Choroid plexus epithelial cell (primary cell): ENCODE measurements around the gene ALG8.

Source experiments
- DNase-seq: peaks from one replicate; pipeline ENCODE4 v3.0.0-alpha.2; 2010; ENCODE audit warnings: low read depth
- H3K4me3 ChIP-seq: 2 replicates; pipeline ENCODE4 v1.5.1; 2011; ENCODE audit warnings: low read depth, mild to moderate bottlenecking, control low read depth, low read length, moderate library complexity
- TF ChIP-seq, protein P1 (sequence below): conservative IDR thresholded peaks from 2 replicates; pipeline ENCODE4 v1.5.1; 2011; ENCODE audit warnings: low read depth, mild to moderate bottlenecking, control low read depth, inconsistent platforms, low read length, moderate library complexity

Gene ALG8

DNA sequence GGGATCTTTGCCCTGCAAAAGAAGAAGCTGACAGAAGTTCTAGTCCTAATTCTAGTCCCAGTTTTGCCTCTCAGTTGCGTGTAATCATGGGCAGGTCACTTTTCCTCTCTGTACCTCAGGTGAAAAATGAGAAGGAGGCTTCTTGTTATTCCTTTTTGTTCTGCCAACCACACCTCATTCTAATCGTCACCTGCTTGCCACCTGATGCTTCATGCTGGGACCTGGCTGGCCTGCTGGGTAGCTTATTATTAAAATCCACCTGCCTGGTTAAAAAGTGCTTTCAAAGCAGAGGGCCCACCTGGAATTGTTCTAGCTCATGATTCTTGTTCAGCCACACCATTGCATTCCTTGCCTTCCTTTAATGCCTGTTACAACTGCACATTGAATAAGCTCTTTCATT lies 8.4 kb upstream of the ALG8 start:
- TF ChIP-seq, protein P1, sequence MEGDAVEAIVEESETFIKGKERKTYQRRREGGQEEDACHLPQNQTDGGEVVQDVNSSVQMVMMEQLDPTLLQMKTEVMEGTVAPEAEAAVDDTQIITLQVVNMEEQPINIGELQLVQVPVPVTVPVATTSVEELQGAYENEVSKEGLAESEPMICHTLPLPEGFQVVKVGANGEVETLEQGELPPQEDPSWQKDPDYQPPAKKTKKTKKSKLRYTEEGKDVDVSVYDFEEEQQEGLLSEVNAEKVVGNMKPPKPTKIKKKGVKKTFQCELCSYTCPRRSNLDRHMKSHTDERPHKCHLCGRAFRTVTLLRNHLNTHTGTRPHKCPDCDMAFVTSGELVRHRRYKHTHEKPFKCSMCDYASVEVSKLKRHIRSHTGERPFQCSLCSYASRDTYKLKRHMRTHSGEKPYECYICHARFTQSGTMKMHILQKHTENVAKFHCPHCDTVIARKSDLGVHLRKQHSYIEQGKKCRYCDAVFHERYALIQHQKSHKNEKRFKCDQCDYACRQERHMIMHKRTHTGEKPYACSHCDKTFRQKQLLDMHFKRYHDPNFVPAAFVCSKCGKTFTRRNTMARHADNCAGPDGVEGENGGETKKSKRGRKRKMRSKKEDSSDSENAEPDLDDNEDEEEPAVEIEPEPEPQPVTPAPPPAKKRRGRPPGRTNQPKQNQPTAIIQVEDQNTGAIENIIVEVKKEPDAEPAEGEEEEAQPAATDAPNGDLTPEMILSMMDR, result no peak
- no peak overlapping the region for H3K4me3 ChIP-seq
- DNase-seq, result no peak

GRCh38 chr11:78145511-78146025 lies 6.1 kb upstream of the ALG8 start:
- DNase-seq, result no peak
- H3K4me3 ChIP-seq, result no peak overlapping the region
- TF ChIP-seq, protein P1, result no peak

- no peak for DNase-seq
- peak overlapping the region; percentile 90 for H3K4me3 ChIP-seq
- TF ChIP-seq, protein P1, result no peak
These were observed 1.1 kb upstream of the ALG8 start for GRCh38 chr11:78140392-78141077.

GRCh38 chr11:78138694-78139421 lies 568 bp downstream of the ALG8 start:
- H3K4me3 ChIP-seq, result peak overlapping the region; percentile 90
- TF ChIP-seq, protein P1, result peak; percentile 20

GRCh38 chr11:78138291-78138690 lies 1.1 kb downstream of the ALG8 start:
- H3K4me3 ChIP-seq, result no peak overlapping the region
- DNase-seq, result no peak
- TF ChIP-seq, protein P1, result no peak

More at GRCh38 chr11:78138694-78139421, 568 bp downstream of the ALG8 start:
- DNase-seq, result peak; percentile 37

GRCh38 chr11:78132475-78132874 lies 7.0 kb downstream of the ALG8 start:
- TF ChIP-seq, protein P1, result no peak
- DNase-seq, result no peak
- no peak overlapping the region for H3K4me3 ChIP-seq
